ENCODE data around the gene CDH22. TPM values are rescaled to one million over a fixed set of nuclear protein-coding genes. Genes with fewer than 3 reads are reported as not detected.

Gene CDH22
- total RNA-seq, 2 donors from 2014 or later: 0.09 to 0.17 TPM

DNA sequence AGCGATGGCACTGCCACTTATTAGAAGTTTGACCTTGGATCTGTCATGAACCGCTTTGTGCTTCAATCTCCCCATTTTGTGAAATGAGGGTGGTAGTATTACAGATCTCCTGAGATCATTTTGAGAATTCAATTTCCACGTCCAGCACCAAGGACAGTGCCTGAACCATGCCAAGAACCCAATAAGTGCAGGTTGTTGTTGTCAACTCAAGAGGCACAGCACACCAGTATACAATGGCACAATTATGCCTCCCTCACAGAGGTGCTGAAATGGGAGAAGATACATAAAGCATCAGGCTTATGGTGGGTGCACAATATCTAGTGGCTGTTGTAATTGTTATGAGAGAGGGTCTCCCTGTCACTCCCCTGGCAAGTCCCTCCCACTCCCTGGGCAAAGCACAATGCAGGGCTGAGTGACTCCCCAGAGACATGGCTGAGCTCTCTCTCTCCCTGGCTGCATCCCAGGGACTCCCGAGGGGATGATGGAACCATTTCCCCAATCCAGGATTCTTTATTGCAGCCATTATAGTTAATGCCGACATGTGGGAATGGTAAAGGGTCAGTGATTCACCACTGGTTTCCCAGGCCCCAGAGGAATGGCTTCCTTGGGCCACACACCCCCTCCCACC lies 78.7 kb downstream of the CDH22 start:
- intact Hi-C loops (cut with DNase I, micrococcal nuclease): no loop called here
- no peak for ATAC-seq
- no peak for DNase-seq

DNA sequence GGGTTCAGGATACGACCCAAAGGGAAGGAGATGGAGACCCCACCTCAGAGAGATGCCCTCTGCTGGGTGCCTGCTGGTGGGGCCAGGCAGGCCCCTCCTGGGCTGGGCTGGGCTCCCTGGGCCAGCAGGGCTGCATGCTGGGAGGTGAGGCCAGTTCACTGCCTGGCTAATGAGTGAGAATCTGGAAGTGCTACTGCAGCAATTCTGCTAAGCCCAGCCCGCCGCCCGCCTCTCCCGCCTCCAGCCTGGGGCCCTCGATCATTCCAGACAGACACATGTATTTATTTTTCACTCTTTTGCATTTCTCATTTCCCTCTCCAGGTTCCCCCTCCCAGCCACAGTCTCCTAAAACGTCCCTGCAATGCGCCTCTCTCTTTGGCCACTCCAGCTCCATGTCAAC lies 79.6 kb downstream of the CDH22 start:
- ATAC-seq: no peak
- no peak for DNase-seq
- intact Hi-C loops (cut with DNase I, micrococcal nuclease): no loop called here

DNA sequence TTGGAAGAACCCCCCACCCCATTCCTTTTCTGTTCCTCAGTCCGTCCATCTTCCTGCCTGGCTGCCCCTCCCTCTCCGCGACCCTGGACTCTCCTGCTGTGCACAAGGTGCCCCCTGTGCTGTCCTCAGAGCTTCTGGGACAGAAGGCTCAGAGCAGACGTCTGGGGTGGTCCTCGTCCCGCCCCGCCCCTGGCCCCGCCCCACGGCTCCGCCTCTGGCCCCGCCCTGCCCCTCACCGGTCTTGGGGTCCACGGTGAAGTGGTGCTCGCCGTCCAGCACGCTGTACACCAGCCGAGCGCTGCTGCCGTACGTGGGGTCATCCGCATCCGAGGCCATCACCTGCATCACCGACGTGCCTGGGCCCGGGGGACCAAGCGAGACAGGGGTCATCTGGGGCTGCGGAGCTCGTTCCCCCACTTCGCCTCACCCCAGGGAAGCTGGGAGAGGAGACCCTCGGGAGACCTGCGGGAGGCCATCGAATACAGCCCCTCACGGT lies 81.0 kb downstream of the CDH22 start:
- DNase-seq (no peak), ATAC-seq (no peak)
- intact Hi-C loops (cut with DNase I, micrococcal nuclease): no loop called here

- DNase-seq: no peak
- intact Hi-C loops (cut with DNase I, micrococcal nuclease): no loop called here
- no peak for ATAC-seq
Measured at GRCh38 chr20:46226602-46227001, 81.7 kb downstream of the CDH22 start.

- DNase-seq: no peak
- no peak for ATAC-seq
- intact Hi-C loops (cut with DNase I, micrococcal nuclease): no loop called here
Measured at GRCh38 chr20:46222521-46223007, 85.7 kb downstream of the CDH22 start.

- intact Hi-C loops (cut with DNase I, micrococcal nuclease): no loop called here
Measured at GRCh38 chr20:46221256-46221833, 87.0 kb downstream of the CDH22 start.

GRCh38 chr20:46220455-46221207 lies 87.7 kb downstream of the CDH22 start:
- ATAC-seq (peak; percentile 44), DNase-seq (no peak)
- intact Hi-C loops (cut with DNase I, micrococcal nuclease): no loop called here

More at GRCh38 chr20:46221256-46221833, 87.0 kb downstream of the CDH22 start:
- ATAC-seq (no peak), DNase-seq (no peak)

- DNase-seq: no peak
- intact Hi-C loops (cut with DNase I, micrococcal nuclease): no loop called here
- no peak for ATAC-seq
Measured at GRCh38 chr20:46219920-46220319, 88.4 kb downstream of the CDH22 start.

DNA sequence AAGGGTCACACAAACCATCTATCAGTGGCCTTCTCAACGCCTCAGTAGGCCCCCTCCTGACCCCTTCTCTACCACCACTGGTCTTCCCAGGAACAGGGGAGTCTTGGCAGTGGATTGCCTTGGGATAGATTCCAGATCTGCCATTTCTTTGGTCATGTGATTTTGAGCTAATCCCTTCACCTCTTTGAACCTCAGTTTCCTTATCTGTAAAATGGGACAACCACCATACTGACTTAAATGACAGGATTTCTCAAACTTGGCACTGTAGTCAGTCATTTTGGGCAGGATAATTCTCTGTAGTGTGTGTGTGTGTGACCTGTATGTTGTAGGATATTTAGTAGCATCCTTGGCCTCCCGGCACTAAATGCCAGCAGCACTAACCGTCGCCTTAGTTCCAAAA lies 89.1 kb downstream of the CDH22 start:
- intact Hi-C loops (cut with DNase I, micrococcal nuclease): no loop called here
- DNase-seq (no peak), ATAC-seq (no peak)

GRCh38 chr20:46218656-46219055 lies 89.6 kb downstream of the CDH22 start:
- intact Hi-C loops (cut with DNase I, micrococcal nuclease): no loop called here
- ATAC-seq: no peak
- DNase-seq: no peak

DNA sequence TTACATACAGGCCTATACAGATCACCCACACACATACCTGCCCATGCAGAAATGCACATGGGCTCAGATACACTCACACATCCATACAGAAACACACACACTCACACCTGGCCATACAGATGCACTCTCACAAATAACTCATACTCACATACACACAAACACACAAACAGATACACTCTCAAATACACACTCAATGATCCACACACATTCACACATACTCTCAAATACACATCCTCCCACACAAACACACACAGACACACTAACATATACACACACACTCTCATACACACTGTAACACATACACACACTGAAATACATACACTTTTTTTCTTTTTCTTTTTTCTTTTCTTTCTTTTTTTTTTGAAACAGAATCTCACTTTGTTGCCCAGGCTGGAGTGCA lies 90.7 kb downstream of the CDH22 start:
- no peak for ATAC-seq
- DNase-seq: no peak
- intact Hi-C loops (cut with DNase I, micrococcal nuclease): no loop called here

DNA sequence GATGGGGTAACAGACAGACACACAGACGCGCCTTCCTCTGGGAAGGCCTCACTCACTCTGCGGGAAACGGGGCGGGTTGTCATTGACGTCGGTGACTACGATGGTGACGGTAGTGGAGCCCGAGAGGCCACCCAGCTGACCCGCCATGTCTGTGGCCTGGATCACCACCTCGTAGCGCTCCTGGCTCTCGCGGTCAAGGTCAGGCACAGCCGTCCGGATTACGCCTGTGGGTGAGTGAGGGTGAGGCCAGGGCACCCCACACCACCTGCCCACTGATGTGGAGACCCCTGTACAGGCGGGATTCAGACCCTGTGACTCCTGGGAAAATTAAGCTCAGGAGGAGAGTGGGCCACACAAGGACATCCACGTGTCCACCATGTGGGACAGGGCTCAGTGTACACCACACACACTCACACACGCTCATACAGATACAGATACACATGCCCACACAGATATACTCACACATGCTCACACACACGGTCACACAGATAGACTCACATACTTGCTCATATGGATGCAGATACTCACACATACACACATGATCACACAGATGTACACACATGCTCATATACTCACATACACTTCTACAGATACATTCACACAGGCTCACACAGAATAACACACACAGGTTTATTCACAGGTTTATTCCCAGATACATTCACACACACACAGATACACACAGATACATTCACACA lies 91.4 kb downstream of the CDH22 start:
- no peak for DNase-seq
- intact Hi-C loops (cut with DNase I, micrococcal nuclease): no loop called here
- ATAC-seq: no peak

- intact Hi-C loops (cut with DNase I, micrococcal nuclease): no loop called here
- ATAC-seq: no peak
- no peak for DNase-seq
Measured at GRCh38 chr20:46215913-46216707, 92.2 kb downstream of the CDH22 start.

- DNase-seq (no peak), ATAC-seq (no peak)
- intact Hi-C loops (cut with DNase I, micrococcal nuclease): no loop called here
Measured at GRCh38 chr20:46214824-46215488, 93.3 kb downstream of the CDH22 start.

- intact Hi-C loops (cut with DNase I, micrococcal nuclease): no loop called here
- no peak for DNase-seq
- no peak for ATAC-seq
Measured at GRCh38 chr20:46213946-46214823, 94.1 kb downstream of the CDH22 start.

GRCh38 chr20:46212876-46213275 lies 95.4 kb downstream of the CDH22 start:
- intact Hi-C loops (cut with DNase I, micrococcal nuclease): no loop called here
- ATAC-seq (no peak), DNase-seq (no peak)

GRCh38 chr20:46212252-46212651 lies 96.0 kb downstream of the CDH22 start:
- intact Hi-C loops (cut with DNase I, micrococcal nuclease): no loop called here
- DNase-seq (no peak), ATAC-seq (no peak)
